IgD-negative memory B cell (primary cell): ENCODE results near the gene CILP2. TPM values are rescaled to one million over a fixed set of nuclear protein-coding genes. Genes with fewer than 3 reads are reported as not detected.

Source experiments
- H3K27ac Mint-ChIP-seq, 3 donors: one replicate each; pipeline ENCODE4 v1.8.0; 2020 to 2022; ENCODE audit warnings: mild to moderate bottlenecking in 3 of 3, mixed read lengths in 3 of 3, moderate library complexity in 1 of 3
- H3K27me3 Mint-ChIP-seq: one replicate; pipeline ENCODE4 v1.8.0; 2021; ENCODE audit warnings: mixed read lengths
- H3K36me3 Mint-ChIP-seq: one replicate; pipeline ENCODE4 v1.8.0; 2020; ENCODE audit warnings: mild to moderate bottlenecking, mixed read lengths
- H3K4me1 Mint-ChIP-seq, 3 donors: one replicate each; pipeline ENCODE4 v1.8.0; 2020 to 2022; ENCODE audit warnings: mixed read lengths in 3 of 3, mild to moderate bottlenecking in 1 of 3
- H3K4me3 Mint-ChIP-seq, 4 donors: one replicate each; pipeline ENCODE4 v1.8.0; 2020 to 2022; ENCODE audit warnings: mild to moderate bottlenecking in 4 of 4, mixed read lengths in 4 of 4, moderate library complexity in 3 of 4
- H3K9me3 Mint-ChIP-seq, 3 donors: one replicate each; pipeline ENCODE4 v1.8.0; 2020 to 2021; ENCODE audit warnings: mixed read lengths in 3 of 3, mild to moderate bottlenecking in 1 of 3
- polyA plus RNA-seq: library from polyadenylated mRNA; unstranded; fragments of 300-500 nt; fragmentation: Illumina TruSeq; gene quantifications from one replicate; pipeline ENCODE4 v1.2.3, GENCODE V29; 2021

The CILP2 gene
- polyA plus RNA-seq, 1 donor from 2014 or later: not detected

DNA sequence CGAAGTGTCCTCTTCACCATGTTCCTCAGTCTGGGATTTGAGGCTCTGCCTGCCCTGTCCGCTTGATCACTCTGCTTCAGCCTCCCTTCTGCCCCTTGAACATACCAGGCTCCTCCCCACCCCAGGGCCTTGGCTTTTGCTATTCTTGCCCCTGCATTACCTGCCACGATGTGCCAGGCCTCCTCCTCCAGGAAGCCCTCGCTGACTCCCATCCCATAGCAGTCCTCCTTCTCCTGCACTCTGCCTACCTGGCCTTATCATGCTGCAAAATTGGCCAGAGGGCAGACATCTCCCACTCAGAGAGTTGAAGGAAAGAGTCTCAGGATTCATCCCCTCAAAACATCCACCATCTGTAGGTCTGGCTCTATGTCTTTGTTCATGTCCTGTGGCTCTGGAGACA lies 7.2 kb upstream of the CILP2 start:
- no peaks in the 10 kb centered on the region for H3K9me3 Mint-ChIP-seq
- no peaks in the 10 kb centered on the region for H3K27me3 Mint-ChIP-seq
- H3K27ac Mint-ChIP-seq: no peak overlapping the region
- H3K4me1 Mint-ChIP-seq: peaks cover 7 to 9% (median 8%) of the 10 kb centered on the region in 3 donors
- no peak overlapping the region for H3K4me3 Mint-ChIP-seq
- peaks cover 2% of the 10 kb centered on the region for H3K36me3 Mint-ChIP-seq

DNA sequence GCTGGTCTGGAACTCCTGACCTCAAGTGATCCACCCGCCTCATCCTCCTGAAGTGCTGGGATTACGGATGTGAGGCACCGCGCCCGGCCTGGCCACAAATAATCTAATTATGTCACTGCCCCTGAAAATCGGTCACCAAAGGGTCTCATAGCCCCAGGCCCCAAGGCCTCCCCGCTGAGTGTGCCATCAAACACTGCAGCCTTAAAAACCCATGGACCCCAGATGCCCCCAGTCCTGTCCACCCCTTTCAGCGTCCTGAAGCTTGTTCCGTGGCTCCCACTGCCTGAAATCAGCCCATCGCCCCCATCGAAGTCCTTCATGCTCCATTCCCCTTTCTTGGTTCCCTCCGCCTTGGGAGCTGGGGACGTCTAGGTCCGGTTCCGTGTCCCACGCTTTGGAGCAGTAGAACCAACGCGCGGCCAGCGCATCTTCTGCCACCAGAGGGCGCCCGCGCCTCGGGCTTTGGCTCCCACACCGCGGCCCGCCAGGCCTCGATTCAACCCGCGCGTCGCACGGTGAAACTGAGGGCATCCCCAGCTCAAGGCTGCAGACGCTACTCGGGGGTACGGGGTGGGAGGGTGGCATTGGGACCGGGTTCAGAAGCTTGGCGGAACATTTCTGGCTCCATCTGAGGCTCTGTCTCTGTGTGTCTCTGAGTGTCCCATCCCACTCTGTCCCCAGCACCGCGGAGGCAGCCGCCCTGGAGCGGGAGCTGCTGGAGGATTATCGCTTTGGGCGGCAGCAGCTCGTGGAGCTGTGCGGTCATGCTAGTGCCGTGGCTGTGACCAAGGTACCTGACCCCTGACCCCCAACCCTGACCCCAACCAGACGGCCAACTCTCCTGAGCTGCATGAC lies 5.9 kb upstream of the CILP2 start:
- Mint-ChIP-seq H3K4me3 (peak overlapping the region in 2 of 4 donors; percentile 57 to 84), H3K36me3 (peaks cover 2% of the 10 kb centered on the region), H3K9me3 (no peaks in the 10 kb centered on the region), H3K27ac (peak overlapping the region in 1 of 3 donors; percentile 80), H3K27me3 (no peaks in the 10 kb centered on the region), H3K4me1 (peaks cover 5 to 9% (median 7%) of the 10 kb centered on the region in 3 donors)

DNA sequence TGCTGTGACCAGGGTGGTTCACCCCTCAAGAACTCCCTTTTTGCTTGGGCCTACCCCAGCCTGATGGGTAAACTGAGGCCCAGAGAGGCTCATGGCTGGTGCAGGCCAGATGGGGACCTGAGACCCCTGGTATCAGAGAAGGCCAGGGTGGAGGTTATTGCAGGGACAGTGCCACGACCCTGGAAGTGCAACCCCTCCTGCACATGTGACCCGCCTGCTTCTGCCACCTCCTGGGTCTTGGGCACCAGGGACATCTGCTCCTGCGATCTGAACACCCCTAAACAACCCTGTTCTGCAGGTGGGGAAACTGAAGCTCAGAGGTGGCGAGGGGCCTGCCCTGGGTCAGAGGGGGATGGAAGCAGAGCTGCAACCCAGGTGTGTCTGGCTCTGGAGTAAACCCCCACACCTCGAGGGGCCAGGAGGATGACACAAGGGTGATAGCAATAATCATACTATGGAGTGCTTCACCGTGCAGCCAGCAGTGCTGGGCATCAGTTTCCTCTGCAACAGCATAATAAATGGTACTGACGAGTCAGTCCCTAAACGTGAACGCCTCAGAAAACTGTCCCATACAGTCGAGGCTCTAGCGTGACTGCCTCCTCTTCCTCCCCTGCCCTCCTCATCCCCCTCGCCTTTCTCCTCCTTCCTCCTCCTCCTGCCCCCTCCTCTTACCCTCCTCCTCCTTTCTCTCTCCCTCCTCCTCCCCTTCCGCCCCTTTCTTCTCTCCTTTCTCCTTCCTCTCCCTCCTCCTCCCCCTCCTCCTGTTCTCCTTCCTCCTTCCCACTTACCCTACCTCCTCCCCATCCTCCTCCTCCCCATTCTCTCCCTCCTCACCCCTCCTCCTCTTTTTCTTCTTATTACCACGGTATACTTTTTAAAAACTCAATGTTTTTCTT lies 5.0 kb upstream of the CILP2 start:
- H3K27ac Mint-ChIP-seq: peak overlapping the region in 2 of 3 donors; percentile 9 to 83
- H3K36me3 Mint-ChIP-seq: peaks cover 2% of the 10 kb centered on the region
- no peak overlapping the region for H3K4me3 Mint-ChIP-seq
- H3K27me3 Mint-ChIP-seq: no peaks in the 10 kb centered on the region
- H3K9me3 Mint-ChIP-seq: no peaks in the 10 kb centered on the region
- peaks cover 6 to 9% (median 8%) of the 10 kb centered on the region in 3 donors for H3K4me1 Mint-ChIP-seq

DNA sequence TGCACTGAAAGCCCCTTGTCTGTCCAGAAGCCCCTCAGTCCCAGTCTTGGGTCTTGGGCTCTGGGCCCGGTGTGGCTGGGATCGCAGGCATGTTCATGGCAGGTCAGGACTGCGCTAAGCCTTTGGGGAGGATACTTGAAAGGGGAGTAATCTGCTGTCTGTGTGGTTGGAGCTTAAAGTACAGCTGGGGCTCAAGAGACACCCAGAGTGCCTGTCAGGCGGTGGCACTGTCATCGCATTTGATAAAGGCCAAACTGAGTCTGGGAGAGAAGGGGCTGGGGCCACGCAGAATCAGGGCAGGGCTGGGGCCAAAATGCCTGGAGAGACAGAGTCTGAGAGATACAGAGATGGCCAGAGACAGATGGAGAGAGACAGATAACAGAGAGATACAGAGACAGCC lies 4.2 kb upstream of the CILP2 start:
- Mint-ChIP-seq H3K27me3 (peaks cover 4% of the 10 kb centered on the region), H3K36me3 (peaks cover 2% of the 10 kb centered on the region), H3K4me1 (peaks cover 10 to 13% (median 12%) of the 10 kb centered on the region in 3 donors), H3K27ac (peak overlapping the region; percentile 9 to 83 (median 39)), H3K9me3 (no peaks in the 10 kb centered on the region), H3K4me3 (peak overlapping the region in 1 of 4 donors; percentile 47)

DNA sequence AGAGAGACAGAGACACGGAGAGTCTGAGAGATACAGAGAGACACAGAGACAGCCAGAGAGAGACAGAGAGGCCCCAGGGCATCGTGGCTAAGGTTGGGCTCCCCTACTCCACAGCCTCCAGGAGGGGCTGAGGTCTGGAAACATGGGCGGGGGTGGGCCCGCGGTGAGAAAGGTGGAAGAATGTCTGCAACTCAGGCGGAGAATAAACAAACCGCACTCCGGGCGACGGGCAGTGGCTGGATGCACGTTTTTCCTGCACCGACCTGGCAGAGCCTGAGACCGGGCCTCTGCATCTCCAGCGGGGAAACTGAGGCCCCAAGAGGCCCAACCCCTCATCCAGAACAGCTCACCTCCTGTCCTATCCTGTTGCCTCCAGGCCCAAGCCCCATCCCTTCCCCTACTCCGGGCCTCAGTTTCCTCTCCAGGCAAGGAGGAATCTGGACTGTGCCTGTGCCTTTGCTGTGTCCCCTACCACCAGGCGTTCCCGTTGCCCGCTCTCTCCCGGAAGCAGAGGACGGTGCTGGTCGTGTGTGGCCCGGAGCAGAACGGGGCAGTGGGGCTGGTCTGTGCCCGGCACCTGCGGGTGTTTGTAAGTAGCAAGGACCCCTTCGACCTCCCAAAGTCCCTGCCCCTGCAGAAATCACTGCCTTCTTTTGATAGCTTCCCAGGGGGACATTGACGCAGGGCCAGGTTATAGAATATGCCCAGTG lies 3.4 kb upstream of the CILP2 start:
- Mint-ChIP-seq H3K27me3 (peaks cover 9% of the 10 kb centered on the region), H3K4me1 (peaks cover 12 to 15% (median 13%) of the 10 kb centered on the region in 3 donors), H3K4me3 (no peak overlapping the region)

DNA sequence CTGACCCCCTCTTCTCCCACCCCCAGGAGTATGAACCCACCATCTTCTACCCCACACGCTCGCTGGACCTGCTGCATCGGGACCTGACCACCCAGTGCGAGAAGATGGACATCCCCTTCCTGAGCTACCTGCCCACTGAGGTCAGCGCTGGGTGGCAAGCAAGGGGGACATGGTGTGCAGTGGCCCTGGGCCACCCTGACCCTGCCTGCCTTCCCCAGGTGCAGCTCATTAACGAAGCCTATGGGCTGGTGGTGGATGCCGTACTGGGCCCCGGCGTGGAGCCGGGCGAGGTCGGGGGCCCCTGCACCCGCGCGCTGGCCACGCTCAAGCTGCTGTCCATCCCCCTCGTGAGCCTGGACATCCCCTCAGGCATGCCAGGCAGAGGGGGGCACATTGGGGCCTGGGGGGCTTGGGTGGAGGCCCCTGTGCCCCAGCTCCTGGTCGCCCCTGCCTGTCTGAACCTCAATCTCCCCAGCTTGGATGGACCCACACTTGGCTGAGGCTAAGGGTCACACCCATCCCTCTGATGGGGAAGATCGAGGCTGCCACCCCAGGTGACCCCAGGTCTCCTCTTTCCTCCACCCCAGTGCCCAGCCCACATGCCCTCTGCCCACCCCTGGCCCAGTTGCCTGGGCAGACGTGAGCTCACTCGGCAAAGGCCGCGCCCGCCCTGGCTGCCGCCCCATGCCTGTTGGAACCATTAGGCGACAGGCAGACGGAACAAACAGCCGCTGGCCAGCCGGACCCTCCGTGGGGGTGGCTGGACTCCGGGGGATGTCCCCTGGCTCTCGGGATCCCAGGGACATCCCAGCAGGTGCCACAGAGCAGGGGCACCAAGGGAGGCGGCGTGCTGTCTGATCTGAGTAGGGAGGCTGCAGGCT lies 2.5 kb upstream of the CILP2 start:
- H3K27ac Mint-ChIP-seq: no peak overlapping the region
- H3K9me3 Mint-ChIP-seq: no peaks in the 10 kb centered on the region
- peaks cover 10% of the 10 kb centered on the region for H3K27me3 Mint-ChIP-seq
- peaks cover 2% of the 10 kb centered on the region for H3K36me3 Mint-ChIP-seq
- H3K4me3 Mint-ChIP-seq: peak overlapping the region in 2 of 4 donors; percentile 32 to 63
- H3K4me1 Mint-ChIP-seq: peaks cover 12 to 15% (median 13%) of the 10 kb centered on the region in 3 donors

More for the DNA sequence above, 3.4 kb upstream of the CILP2 start:
- no peaks in the 10 kb centered on the region for H3K9me3 Mint-ChIP-seq
- H3K27ac Mint-ChIP-seq: peak overlapping the region in 1 of 3 donors; percentile 39
- peaks cover 2% of the 10 kb centered on the region for H3K36me3 Mint-ChIP-seq

DNA sequence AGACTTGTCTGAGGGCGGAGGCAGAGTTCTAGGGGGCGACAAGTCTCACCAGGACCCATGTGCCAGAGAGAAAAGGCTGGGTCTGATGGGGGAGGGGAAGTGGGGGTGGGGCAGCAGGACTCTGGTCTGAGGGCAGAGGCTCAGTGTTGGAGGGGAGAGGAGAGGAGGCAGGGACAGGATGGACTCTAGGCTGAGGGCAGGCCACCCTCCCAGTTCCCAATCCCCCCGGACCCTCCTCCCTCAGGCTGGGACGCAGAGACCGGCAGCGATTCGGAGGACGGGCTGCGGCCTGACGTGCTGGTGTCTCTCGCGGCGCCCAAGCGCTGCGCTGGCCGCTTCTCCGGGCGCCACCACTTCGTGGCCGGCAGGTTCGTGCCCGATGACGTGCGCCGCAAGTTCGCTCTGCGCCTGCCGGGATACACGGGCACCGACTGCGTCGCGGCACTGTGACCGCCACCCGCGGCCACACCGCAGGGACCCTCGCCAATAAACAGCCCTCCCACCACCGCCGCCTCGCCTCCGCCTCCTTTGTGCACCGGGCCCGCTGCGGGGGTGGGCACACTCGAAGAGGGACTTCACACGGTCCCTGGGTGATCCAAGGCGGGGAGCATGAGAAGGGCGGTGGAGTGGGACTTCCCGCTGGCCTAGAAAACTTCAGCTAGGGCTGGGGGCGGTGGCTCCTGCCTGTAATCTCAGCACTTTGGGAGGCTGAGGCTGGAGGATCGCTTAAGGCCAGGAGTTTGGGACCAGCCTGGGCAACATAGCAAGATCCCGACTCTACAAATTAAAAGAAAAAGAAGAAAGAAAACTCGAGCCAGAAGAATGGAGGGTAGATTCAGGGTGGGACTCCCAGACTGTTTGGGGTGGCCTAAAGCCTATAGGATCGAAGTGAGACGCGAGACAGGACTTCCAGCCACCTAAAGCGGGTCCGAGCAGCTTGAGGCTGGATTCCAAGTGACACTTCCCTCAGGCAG lies 703 bp upstream of the CILP2 start:
- Mint-ChIP-seq H3K4me3 (peak overlapping the region; percentile 2 to 89 (median 67)), H3K27ac (peak overlapping the region in 2 of 3 donors; percentile 53 to 56), H3K27me3 (peaks cover 16% of the 10 kb centered on the region), H3K4me1 (peaks cover 9 to 10% (median 9%) of the 10 kb centered on the region in 3 donors), H3K9me3 (no peaks in the 10 kb centered on the region), H3K36me3 (no peaks in the 10 kb centered on the region)

DNA sequence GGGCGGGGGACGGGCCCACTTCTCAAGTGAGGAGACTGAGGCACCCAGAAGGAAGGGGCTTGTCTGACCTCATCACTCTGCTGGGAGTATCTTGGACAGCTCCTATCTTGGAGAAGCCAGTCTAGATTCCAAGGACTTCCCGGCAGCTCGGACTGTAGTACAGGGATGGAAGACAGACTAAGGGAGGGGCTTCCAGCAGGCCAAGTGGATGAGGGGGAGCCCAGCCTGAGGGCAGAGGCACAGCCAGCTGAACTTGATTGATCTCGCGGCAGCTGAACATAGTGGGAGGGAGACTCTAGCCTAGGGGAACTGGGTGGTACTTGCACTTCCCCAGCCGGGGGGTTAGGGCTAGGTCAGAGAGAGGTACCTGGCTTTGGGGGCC lies 711 bp downstream of the CILP2 start:
- peaks cover 19% of the 10 kb centered on the region for H3K27me3 Mint-ChIP-seq
- no peaks in the 10 kb centered on the region for H3K9me3 Mint-ChIP-seq
- H3K4me3 Mint-ChIP-seq: peak overlapping the region; percentile 56 to 85 (median 64)
- H3K36me3 Mint-ChIP-seq: no peaks in the 10 kb centered on the region
- H3K27ac Mint-ChIP-seq: peak overlapping the region in 1 of 3 donors; percentile 48
- H3K4me1 Mint-ChIP-seq: peaks cover 8 to 10% (median 9%) of the 10 kb centered on the region in 3 donors

DNA sequence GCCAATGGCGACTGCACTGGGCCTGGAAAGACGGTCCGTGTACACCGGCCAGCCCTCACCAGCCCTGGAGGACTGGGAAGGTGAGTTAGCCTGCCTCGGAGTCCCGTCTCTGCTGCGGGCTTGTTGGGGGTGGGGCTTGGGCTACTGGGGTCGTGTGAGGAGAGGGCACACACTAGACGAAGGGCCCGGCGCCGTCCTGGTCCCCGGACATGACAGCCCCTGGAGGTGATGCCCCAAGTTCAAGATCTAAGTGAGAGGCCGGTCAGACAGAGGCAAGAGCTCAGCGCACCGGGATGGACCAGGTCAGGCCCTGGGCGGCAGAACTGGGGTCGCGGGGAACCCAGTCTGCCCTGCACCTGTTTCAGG lies 1.6 kb downstream of the CILP2 start:
- Mint-ChIP-seq H3K4me3 (no peak overlapping the region), H3K36me3 (no peaks in the 10 kb centered on the region), H3K27me3 (peaks cover 19% of the 10 kb centered on the region), H3K9me3 (no peaks in the 10 kb centered on the region), H3K27ac (no peak overlapping the region), H3K4me1 (peaks cover 6 to 9% (median 8%) of the 10 kb centered on the region in 3 donors)

DNA sequence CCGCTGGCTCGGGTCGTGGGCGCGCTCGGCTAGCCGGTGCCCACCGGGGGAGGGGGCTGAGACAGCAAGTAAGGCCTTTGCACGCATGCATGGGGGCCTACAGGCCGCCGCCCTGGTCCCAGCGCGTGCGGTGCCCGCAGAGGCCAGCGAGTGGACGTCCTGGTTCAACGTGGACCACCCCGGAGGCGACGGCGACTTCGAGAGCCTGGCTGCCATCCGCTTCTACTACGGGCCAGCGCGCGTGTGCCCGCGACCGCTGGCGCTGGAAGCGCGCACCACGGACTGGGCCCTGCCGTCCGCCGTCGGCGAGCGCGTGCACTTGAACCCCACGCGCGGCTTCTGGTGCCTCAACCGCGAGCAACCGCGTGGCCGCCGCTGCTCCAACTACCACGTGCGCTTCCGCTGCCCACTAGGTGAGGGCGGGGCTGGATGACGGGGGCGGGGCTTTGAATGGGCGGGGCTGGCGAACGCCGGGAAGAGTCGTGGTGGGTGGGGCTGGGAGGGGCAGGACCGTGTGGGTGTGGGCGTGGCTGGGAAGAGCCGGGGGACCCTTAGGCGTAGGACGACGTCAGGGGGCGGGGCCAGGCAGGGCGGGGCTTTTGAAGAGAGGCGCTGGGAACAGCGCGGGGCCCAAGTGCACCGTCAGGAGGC lies 2.1 kb downstream of the CILP2 start:
- peaks cover 6 to 9% (median 8%) of the 10 kb centered on the region in 3 donors for H3K4me1 Mint-ChIP-seq
- H3K4me3 Mint-ChIP-seq: peak overlapping the region; percentile 53 to 91 (median 72)
- H3K27me3 Mint-ChIP-seq: peaks cover 19% of the 10 kb centered on the region
- H3K9me3 Mint-ChIP-seq: no peaks in the 10 kb centered on the region
- H3K36me3 Mint-ChIP-seq: no peaks in the 10 kb centered on the region
- no peak overlapping the region for H3K27ac Mint-ChIP-seq

DNA sequence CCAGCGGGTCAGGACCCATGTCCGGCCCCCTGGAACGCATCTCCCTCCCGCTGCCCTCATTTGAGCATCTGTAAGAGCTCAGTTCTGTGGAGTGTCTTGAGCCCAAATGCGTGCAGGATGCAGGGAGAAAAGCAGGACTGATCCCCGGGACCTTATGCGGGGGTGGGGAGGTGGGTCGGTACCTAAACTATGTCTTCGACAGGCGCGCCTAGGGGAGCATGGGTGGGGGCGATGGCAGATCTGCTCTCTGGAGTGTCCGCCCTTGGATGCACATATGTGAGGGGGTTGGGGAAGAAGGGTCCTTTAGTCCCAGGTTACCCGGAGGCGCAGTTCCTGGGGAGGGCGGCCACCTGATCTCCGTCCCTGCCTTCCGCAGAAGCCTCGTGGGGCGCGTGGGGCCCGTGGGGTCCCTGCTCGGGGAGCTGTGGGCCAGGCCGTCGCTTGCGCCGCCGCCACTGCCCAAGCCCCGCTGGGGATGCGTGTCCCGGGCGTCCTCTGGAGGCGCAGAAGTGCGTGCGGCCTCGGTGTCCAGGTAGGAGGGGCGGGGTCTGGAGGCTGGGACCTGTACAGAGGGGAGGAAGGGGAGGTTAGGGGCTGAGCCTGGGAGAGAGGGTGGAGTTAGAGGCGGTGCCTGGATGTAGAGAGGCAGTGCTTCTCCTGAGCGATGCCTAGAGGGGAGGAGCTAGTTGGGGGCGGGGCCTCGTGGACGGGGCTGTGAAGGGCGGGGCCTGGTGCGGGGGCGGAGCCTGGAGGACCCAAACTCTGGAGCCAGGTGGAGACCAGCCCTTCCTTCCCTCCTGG lies 2.9 kb downstream of the CILP2 start:
- H3K4me3 Mint-ChIP-seq: peak overlapping the region; percentile 53 to 91 (median 74)
- H3K4me1 Mint-ChIP-seq: peaks cover 6 to 9% (median 8%) of the 10 kb centered on the region in 3 donors
- no peak overlapping the region for H3K27ac Mint-ChIP-seq
- no peaks in the 10 kb centered on the region for H3K36me3 Mint-ChIP-seq
- H3K9me3 Mint-ChIP-seq: no peaks in the 10 kb centered on the region
- peaks cover 19% of the 10 kb centered on the region for H3K27me3 Mint-ChIP-seq

DNA sequence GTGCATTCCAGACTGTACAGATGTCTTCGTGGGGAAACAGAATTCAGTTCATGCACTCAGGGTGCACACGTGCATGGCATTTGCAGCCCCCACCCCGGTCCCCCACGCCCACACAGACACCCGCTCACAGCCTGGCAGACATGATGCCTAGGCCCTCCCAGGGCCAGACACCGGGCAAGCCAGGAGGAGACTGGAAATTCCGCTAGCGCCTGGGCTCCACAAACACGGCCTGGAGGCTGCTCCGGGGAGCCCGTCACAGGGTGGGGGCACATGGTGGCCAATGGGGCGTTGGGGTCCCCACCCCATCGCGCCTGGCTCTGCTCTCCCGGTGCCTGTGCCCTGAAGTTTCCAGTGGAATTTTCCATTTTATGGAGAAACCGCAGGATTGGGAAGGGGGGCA lies 3.6 kb downstream of the CILP2 start:
- Mint-ChIP-seq H3K4me1 (peaks cover 6 to 9% (median 8%) of the 10 kb centered on the region in 3 donors), H3K9me3 (no peaks in the 10 kb centered on the region), H3K4me3 (peak overlapping the region in 2 of 4 donors; percentile 5 to 81), H3K27ac (no peak overlapping the region), H3K27me3 (peaks cover 19% of the 10 kb centered on the region), H3K36me3 (no peaks in the 10 kb centered on the region)
